SK-N-MC (cell line): Measurements from ENCODE around the gene ATP2B2.

Experiments used
- EZH2 ChIP-seq: fragments of 200-600 bp; sonication (generic); IDR thresholded peaks from one replicate; pipeline ENCODE4 v1.6.1; 2017; ENCODE audit warnings: antibody characterized with exemption
- FOXP2 ChIP-seq: optimal IDR thresholded peaks from 2 replicates; pipeline ENCODE3; 2011; ENCODE audit warnings: mild to moderate bottlenecking, moderate library complexity; ENCODE audit not compliant: insufficient read depth; ENCODE audit errors: extremely low read length, control extremely low read depth
- POLR2AphosphoS5 ChIP-seq: IDR thresholded peaks from 2 replicates; pipeline ENCODE4 v1.6.1; 2012; ENCODE audit warnings: mild to moderate bottlenecking, low read depth, low read length, borderline replicate concordance

GRCh38 chr3:10510743-10511432, 5.5 kb upstream of the ATP2B2 start:
- TF ChIP-seq POLR2AphosphoS5: no peak
- TF ChIP-seq EZH2: no peak
- no peak for TF ChIP-seq FOXP2
